ENCODE measurements around the gene KIZ. TPM values are rescaled to one million over a fixed set of nuclear protein-coding genes. Genes with fewer than 3 reads are reported as not detected.

KIZ gene
- total RNA-seq, 2 donors from 2014 or later: 23.2 to 26.1 TPM

- DNase-seq (ENCODE audit: low spot score): no peak
- intact Hi-C loops (cut with DNase I): no loop called here
Measured at GRCh38 chr20:21279706-21280521, 154.0 kb downstream of the KIZ start.

- no peak for DNase-seq (ENCODE audit: low spot score)
- intact Hi-C loops (cut with DNase I): no loop called here
Measured at GRCh38 chr20:21280522-21281016, 154.7 kb downstream of the KIZ start.

- DNase-seq (ENCODE audit: low spot score): no peak
- intact Hi-C loops (cut with DNase I): no loop called here
Measured at GRCh38 chr20:21286775-21287174, 160.9 kb downstream of the KIZ start.

GRCh38 chr20:21288587-21289370 lies 162.9 kb downstream of the KIZ start:
- intact Hi-C loops (cut with DNase I): no loop called here
- DNase-seq (ENCODE audit: low spot score): no peak

DNA sequence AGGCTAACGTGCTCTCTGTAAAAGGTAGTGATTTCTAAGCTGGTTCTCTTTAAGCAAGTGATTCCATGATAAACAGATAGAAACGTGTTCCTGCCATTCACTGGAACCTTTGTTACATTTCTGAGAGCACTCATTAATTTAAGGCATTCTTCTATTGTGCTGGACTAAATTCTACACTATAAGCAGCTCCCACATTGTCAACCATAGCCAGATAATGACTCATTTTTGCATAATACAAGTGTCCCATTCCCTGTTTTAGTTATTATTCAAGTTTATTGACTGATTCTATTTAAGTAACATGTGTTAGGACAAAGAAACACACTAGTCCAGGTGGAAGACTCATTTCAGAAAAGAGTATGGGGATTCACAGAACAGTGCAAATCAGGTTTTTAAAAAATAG lies 163.8 kb downstream of the KIZ start:
- intact Hi-C loops (cut with DNase I): no loop called here

DNA sequence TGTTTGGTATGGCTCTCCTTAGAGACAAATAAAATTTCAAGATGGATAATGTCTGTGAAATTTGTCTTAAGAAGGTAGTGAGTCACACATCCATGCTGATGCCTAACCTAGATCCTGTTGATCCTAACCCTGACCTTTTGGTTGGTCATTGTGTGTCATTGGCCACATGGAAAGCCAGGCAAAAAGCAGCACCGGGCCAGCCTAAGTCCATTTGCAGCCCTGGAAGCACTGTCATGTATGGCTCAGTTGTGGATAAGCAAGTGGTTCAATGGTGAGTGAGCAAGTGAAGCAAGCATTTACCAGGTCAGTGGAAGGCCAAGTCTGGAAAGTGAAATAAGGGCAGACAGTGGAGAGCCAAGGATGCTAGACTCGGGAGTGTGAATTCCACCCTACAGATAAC lies 165.1 kb downstream of the KIZ start:
- DNase-seq (ENCODE audit: low spot score): no peak
- intact Hi-C loops (cut with DNase I): no loop called here

More for the DNA sequence above, 163.8 kb downstream of the KIZ start:
- no peak for DNase-seq (ENCODE audit: low spot score)

GRCh38 chr20:21294755-21295154 lies 168.9 kb downstream of the KIZ start:
- no peak for DNase-seq (ENCODE audit: low spot score)
- intact Hi-C loops (cut with DNase I): no loop called here

Other genes with a start within 250 kb of the KIZ start
- gene LINC00237, start 19.7 kb upstream of the KIZ start, total RNA-seq: not detected
- 10 to 100 TPM; 41.0 to 45.9 TPM for gene XRN2, start 177.2 kb downstream of the KIZ start, total RNA-seq